Glomerular visceral epithelial cell (primary cell): ENCODE results near the gene SMYD2.

Experiments used
- DNase-seq: peaks from one replicate; pipeline ENCODE4 v3.0.0-alpha.2; 2016; ENCODE audit errors: extremely low spot score

Gene SMYD2

DNA sequence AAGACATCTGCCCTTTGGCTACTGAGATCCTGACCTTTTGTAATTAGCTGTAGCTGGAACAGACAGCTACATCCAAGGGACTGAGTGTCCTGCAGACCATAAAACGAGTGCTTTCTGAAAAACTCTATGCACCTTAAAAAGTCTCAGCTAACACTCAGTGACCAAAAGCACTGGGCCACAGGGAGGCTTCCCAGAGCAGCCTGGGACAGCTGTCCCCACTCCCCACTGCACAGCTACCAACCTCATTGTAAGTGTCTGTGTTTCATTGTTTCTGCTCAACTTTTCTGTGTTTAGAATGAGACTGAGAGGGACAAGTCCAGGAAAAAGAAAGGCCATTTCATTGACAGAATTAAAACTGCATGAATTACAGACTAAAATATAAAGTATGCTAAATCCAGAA lies 80.7 kb downstream of the SMYD2 start:
- DNase-seq = no peak

GRCh38 chr1:214362188-214362882 lies 81.4 kb downstream of the SMYD2 start:
- DNase-seq = no peak

GRCh38 chr1:214363386-214363785 lies 82.4 kb downstream of the SMYD2 start:
- no peak for DNase-seq

DNA sequence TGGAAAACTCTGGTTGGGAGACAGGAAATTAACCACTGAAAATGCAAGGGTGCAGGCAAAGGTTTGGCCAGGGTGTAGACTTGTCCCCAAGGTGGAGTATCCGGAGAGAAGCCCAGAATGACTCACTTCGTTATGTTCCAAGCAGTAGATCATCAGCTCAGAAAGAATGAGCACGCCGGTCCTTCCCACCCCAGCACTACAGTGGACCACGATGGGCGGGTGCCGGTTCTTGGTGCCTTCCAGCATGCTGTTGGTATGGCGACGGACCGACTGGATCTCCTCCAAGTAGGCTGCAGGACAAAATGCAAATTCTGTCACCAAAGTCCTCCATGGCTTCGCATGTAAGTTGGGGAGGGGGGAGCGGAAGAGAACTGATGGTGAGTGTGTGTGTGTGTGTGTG lies 83.4 kb downstream of the SMYD2 start:
- no peak for DNase-seq

- DNase-seq = no peak
Measured at GRCh38 chr1:214364786-214365295, 83.9 kb downstream of the SMYD2 start.

- DNase-seq = no peak
Measured at GRCh38 chr1:214367841-214368240, 86.9 kb downstream of the SMYD2 start.

GRCh38 chr1:214369364-214369763 lies 88.4 kb downstream of the SMYD2 start:
- DNase-seq = no peak

GRCh38 chr1:214370615-214371014 lies 89.7 kb downstream of the SMYD2 start:
- DNase-seq = no peak

GRCh38 chr1:214372092-214372491 lies 91.1 kb downstream of the SMYD2 start:
- no peak for DNase-seq

- DNase-seq = no peak
Measured at GRCh38 chr1:214377485-214377884, 96.5 kb downstream of the SMYD2 start.

DNA sequence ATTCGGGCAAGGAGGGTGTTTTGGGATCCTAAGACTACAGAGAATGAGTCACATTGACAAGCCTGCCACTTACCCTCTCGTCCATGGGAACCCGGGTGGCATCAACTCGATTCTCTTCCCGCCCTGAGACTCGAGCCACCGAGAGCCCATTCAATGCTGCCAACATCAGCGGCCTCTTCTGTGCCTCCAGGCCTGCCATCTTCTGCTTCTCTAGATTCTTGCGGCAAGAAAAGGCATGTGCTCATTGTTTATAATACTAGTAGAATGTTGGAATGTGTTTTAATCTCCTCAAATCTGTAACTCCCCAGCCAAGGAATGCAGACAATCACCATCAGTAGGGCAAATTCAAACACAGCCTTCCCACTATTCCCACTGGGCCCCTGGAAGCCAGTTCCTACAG lies 96.9 kb downstream of the SMYD2 start:
- no peak for DNase-seq

- DNase-seq = no peak
Measured at GRCh38 chr1:214378492-214378891, 97.5 kb downstream of the SMYD2 start.

GRCh38 chr1:214379236-214379970 lies 98.4 kb downstream of the SMYD2 start:
- DNase-seq = no peak

DNA sequence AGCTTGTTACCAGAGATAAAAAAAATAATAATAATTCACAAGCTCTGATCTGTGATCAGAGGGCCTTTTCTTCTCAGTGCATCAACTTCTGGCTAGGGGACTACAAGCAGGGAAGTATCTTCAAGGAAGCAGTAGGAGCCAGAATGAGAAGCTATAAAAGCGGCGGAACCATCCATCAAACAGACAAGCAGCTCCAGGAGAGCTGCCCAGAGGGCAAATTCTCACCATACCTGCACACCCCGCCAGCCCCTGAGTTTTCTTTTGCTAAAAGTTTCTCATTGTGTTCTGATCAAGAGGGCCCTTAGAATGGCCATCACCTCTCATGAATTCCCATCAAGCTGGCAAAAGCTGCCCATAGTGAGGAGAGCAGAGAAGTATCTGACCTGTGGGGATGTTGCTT lies 99.4 kb downstream of the SMYD2 start:
- DNase-seq = no peak

GRCh38 chr1:214380986-214381695 lies 100.2 kb downstream of the SMYD2 start:
- DNase-seq = no peak

DNA sequence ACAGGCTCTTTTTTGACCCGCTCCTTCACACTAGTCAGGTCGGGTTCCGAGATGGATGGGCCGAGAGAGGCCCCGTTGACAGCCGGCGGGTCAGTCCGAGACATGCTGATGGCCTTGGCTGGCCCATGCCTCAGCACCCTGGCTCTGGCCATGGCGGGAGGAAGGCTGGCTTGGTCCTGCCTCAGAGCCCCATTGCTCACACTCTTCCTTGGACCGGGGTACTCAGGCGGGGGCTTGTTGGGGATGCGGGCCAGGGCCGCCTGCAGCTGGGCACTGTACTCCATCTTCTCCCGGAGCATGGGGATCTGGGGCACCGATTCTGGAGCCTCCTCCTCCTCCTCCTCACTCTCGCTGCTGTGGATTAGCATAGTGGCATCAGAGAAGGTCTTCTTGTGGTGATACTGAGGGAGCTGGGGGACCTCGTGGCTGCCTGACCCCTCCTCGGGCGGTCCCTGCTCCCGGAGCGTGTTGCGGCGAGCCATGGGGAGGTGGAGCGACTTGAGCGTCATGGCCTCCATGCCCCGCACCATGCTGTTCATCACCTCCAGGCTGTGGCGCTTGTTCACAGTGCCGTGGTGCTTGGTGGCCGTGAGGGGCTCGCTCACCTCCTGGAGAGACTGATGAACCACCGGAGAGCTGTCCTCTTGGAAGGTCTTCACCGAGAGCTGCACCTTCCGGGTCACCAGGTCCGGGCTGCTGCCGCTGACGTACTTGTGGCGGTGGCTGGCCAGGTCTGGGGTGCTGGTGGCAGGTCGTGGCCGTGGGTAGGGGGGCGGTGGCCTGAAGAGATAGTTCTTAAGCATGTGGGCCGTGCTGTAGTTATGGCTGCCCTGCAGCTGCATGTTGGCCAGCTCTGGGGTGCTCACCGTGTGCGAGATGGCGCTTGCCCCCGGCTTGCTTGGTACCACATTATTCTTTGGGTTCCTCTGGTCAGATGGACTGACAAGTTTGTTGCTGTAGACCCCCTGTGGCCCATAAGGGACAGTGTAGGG lies 102.7 kb downstream of the SMYD2 start:
- DNase-seq = no peak

- no peak for DNase-seq
Measured at GRCh38 chr1:214384373-214385079, 103.6 kb downstream of the SMYD2 start.

DNA sequence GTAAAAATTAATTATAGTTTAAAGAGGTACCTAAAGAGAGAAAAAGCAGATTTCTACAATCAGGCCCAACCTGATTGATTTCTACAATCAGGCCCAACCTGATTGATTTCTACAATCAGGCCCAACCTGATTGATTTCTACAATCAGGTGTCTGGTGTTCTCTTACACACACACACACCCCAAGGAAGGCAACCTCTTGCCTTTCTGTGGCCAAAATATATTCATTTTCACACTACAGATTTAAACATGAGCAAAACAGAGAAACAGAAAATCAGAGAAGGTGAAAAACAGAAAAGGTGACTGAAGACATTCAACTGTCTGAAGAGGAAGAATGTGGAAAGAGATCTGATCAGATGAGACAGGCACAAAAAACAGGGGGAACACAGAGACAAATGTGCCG lies 104.5 kb downstream of the SMYD2 start:
- no peak for DNase-seq

DNA sequence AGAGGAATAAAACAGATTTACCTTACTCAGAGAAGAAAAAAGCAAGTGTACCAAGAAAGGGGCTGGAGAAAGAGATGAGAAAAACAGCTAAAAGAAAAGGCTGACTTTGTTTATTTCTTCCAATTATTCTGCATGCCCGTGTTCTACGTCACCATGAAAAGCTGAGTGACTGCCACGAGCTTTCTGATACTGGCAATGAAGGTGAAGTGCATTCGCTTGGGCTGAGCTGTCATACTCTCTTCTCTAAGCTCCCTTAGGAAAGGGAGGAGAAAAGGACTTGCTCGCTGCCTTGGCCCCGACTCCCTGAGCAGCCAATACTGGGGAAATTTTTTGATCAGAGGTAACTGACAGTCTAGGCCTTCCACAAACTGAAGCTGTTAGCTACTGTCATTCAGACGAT lies 105.4 kb downstream of the SMYD2 start:
- DNase-seq = no peak
